HCT116 (cell line): ENCODE results near the gene NEDD4. TPM values are rescaled to one million over a fixed set of nuclear protein-coding genes. Genes with fewer than 3 reads are reported as not detected.
A peak's percentile ranks its signal among the peaks of the same experiment; 100 is the strongest.

Source experiments
- ATAC-seq: fragments of 200-7000 bp; cut with Tn5 transposase; 2 replicates; pipeline ENCODE4 v1.9.1; 2020; ENCODE audit warnings: mild to moderate bottlenecking, moderate library complexity
- BruUV-seq: library from RNA; stranded (reverse); fragments of 400-500 nt; replicated peaks from 2 replicates; lab custom pipeline; 2021; lab: Mats Ljungman, UMichigan
- CTCF ChIA-PET: fragments of 300-600 bp; sonication (Branson Sonifier 250); formaldehyde crosslinking; loops from one replicate; lab custom pipeline; 2021; ENCODE audit warnings: antibody characterized with exemption; lab: Charles Lee
- POLR2A ChIA-PET: fragments of 300-600, 350-600 bp; sonication (Branson Sonifier 250); formaldehyde crosslinking; loops from one replicate; lab custom pipeline; 2021; ENCODE audit warnings: antibody characterized with exemption; lab: Charles Lee
- RAD21 ChIA-PET, 2 experiments: fragments of 300-600 bp; sonication (Branson Sonifier 250); formaldehyde crosslinking; loops; one replicate each; lab custom pipeline; 2023; ENCODE audit warnings: low total read pairs in 2 of 2; ENCODE audit not compliant: uncharacterized antibody in 2 of 2, unreplicated experiment in 2 of 2, low non-redundant PET in 1 of 2; lab: Charles Lee
- DNase-seq: peaks from one replicate; pipeline ENCODE4 v3.0.0-alpha.2; 2010; ENCODE audit warnings: low read depth, low spot score
- H2AFZ ChIP-seq: fragments of 200-600 bp; shearing (Covaris generic), sonication (generic); 2 replicates; pipeline ENCODE4 v1.6.1; 2017; ENCODE audit warnings: low read depth, mixed run types, mixed read lengths, antibody characterized with exemption, low read length; ENCODE audit not compliant: poor library complexity, severe bottlenecking
- H3K27ac ChIP-seq: 2 replicates; pipeline ENCODE4 v1.5.1; 2012; ENCODE audit warnings: low read depth, low read length
- H3K27me3 ChIP-seq: fragments of 200-600 bp; sonication (generic); 2 replicates; pipeline ENCODE4 v1.6.1; 2016; ENCODE audit warnings: mixed run types, low read length, mixed read lengths; ENCODE audit not compliant: insufficient read depth
- H3K36me3 ChIP-seq, 2 experiments: fragments of 200-500 bp in 1 of 2; fragments of 200-600 bp in 1 of 2; sonication (Bioruptor generic) in 1 of 2; sonication (generic) in 1 of 2; 2 replicates each; pipeline versions ENCODE4 v1.5.1 to v1.6.1; 2014 to 2016; ENCODE audit warnings: low read length in 2 of 2, inconsistent platforms in 1 of 2, mixed read lengths in 1 of 2, mixed run types in 1 of 2; ENCODE audit not compliant: insufficient read depth in 2 of 2, control insufficient read depth in 1 of 2
- H3K4me1 ChIP-seq, 2 experiments: fragments of 200-600 bp in 1 of 2; sonication (generic) in 1 of 2; 2 replicates each; pipeline versions ENCODE4 v1.5.1 to v1.6.1; 2012 to 2017; ENCODE audit warnings: low read length in 2 of 2, inconsistent platforms in 1 of 2, mild to moderate bottlenecking in 1 of 2, mixed read lengths in 1 of 2, mixed run types in 1 of 2, moderate library complexity in 1 of 2; ENCODE audit not compliant: insufficient read depth in 2 of 2, control insufficient read depth in 1 of 2
- H3K4me2 ChIP-seq: fragments of 200-600 bp; sonication (generic); 2 replicates; pipeline ENCODE4 v1.6.1; 2017; ENCODE audit warnings: mixed run types, low read length, mixed read lengths
- H3K4me3 ChIP-seq, 2 experiments: fragments of 200-600 bp in 1 of 2; sonication (generic) in 1 of 2; replicated peaks in 1 of 2; 2 replicates each; pipeline ENCODE4 v1.5.1; 2011 to 2016; ENCODE audit warnings: low read length in 2 of 2, control low read depth in 1 of 2, low read depth in 1 of 2, mild to moderate bottlenecking in 1 of 2, mixed read lengths in 1 of 2, mixed run types in 1 of 2
- H3K79me2 ChIP-seq: fragments of 200-600 bp; sonication (generic); 2 replicates; pipeline ENCODE4 v1.6.1; 2017; ENCODE audit warnings: mild to moderate bottlenecking, mixed run types, low read length, moderate library complexity, mixed read lengths; ENCODE audit not compliant: insufficient read depth
- H3K9ac ChIP-seq: fragments of 200-600 bp; sonication (generic); 2 replicates; pipeline ENCODE4 v1.6.1; 2016; ENCODE audit warnings: low read length, mixed read lengths
- H3K9me2 ChIP-seq: fragments of 200-600 bp; sonication (generic), shearing (Covaris generic); 2 replicates; pipeline ENCODE4 v1.6.1; 2017; ENCODE audit warnings: mixed run types, mild to moderate bottlenecking, moderate library complexity; ENCODE audit not compliant: insufficient read depth
- H3K9me3 ChIP-seq, 2 experiments: fragments of 200-500 bp in 1 of 2; fragments of 200-600 bp in 1 of 2; sonication (Bioruptor generic) in 1 of 2; sonication (generic) in 1 of 2; 2 replicates each; pipeline ENCODE4 v1.6.1; 2014 to 2017; ENCODE audit warnings: low read length in 2 of 2, mixed read lengths in 2 of 2, inconsistent platforms in 1 of 2, low read depth in 1 of 2, mild to moderate bottlenecking in 1 of 2, mixed run types in 1 of 2, moderate library complexity in 1 of 2; ENCODE audit not compliant: control insufficient read depth in 1 of 2, insufficient read depth in 1 of 2
- H4K20me1 ChIP-seq: fragments of 200-600 bp; sonication (generic), shearing (Covaris generic); 2 replicates; pipeline ENCODE4 v1.6.1; 2017; ENCODE audit warnings: mixed run types, mild to moderate bottlenecking, moderate library complexity; ENCODE audit not compliant: insufficient read depth
- CEBPB ChIP-seq: IDR thresholded peaks from 2 replicates; pipeline ENCODE4 v1.6.1; 2012; ENCODE audit warnings: low read depth
- EGR1 ChIP-seq: IDR thresholded peaks from 2 replicates; pipeline ENCODE4 v1.6.1; 2012; ENCODE audit warnings: low read depth
- EZH2 ChIP-seq: fragments of 200-600 bp; sonication (generic); IDR thresholded peaks from 2 replicates; pipeline ENCODE4 v1.6.1; 2017; ENCODE audit warnings: antibody characterized with exemption, mixed run types
- FOSL1 ChIP-seq: IDR thresholded peaks from 2 replicates; pipeline ENCODE4 v1.6.1; 2012; ENCODE audit warnings: low read depth
- JUND ChIP-seq: IDR thresholded peaks from 2 replicates; pipeline ENCODE4 v1.6.1; 2012
- POLR2A ChIP-seq: IDR thresholded peaks from 2 replicates; pipeline ENCODE4 v1.7.0; 2011; ENCODE audit warnings: borderline replicate concordance; ENCODE audit not compliant: insufficient read depth, insufficient read length; ENCODE audit errors: extremely low read depth
- POLR2AphosphoS5 ChIP-seq: IDR thresholded peaks from 2 replicates; pipeline ENCODE4 v1.6.1; 2011; ENCODE audit warnings: mild to moderate bottlenecking, low read depth, low read length, moderate library complexity
- RAD21 ChIP-seq: IDR thresholded peaks from 2 replicates; pipeline ENCODE4 v1.6.1; 2012; ENCODE audit warnings: low read depth, mild to moderate bottlenecking
- SIN3A ChIP-seq: IDR thresholded peaks from 2 replicates; pipeline ENCODE4 v1.6.1; 2012; ENCODE audit warnings: low read depth
- SP1 ChIP-seq: IDR thresholded peaks from 2 replicates; pipeline ENCODE4 v1.6.1; 2012; ENCODE audit warnings: low read depth
- TCF7L2 ChIP-seq: IDR thresholded peaks from 2 replicates; pipeline ENCODE4 v1.7.0; 2011; ENCODE audit warnings: borderline replicate concordance, inconsistent platforms; ENCODE audit not compliant: insufficient read depth, insufficient read length; ENCODE audit errors: extremely low read depth
- ZNF274 ChIP-seq: fragments of 200-500 bp; sonication (Bioruptor generic); IDR thresholded peaks from 2 replicates; pipeline ENCODE4 v1.6.1; 2014; ENCODE audit warnings: mild to moderate bottlenecking, low read depth, low read length, inconsistent platforms
- intact Hi-C: fragments of 100-400 bp; cut with micrococcal nuclease; formaldehyde crosslinking; loops from 2 replicates; pipeline ENCODE4 v1.10.0; 2022
- total RNA-seq: library from RNA; stranded (reverse); gene quantifications from one replicate; pipeline ENCODE4 v1.2.1, GENCODE V29; 2021; ENCODE audit not compliant: unreplicated experiment
- TF ChIP-seq, protein P1 (sequence below): IDR thresholded peaks from 2 replicates; pipeline ENCODE4 v1.6.1; 2012
- TF ChIP-seq, protein P2 (sequence below): IDR thresholded peaks from 2 replicates; pipeline ENCODE4 v1.6.1; 2012; ENCODE audit warnings: low read depth
- TF ChIP-seq, protein P3 (sequence below): IDR thresholded peaks from 2 replicates; pipeline ENCODE4 v1.6.1; 2011; ENCODE audit warnings: mild to moderate bottlenecking, low read length, moderate library complexity; ENCODE audit not compliant: insufficient replicate concordance; ENCODE audit errors: extremely low read depth

NEDD4 gene
- total RNA-seq, 1 experiment from 2014 or later, result 13.7 TPM

DNA sequence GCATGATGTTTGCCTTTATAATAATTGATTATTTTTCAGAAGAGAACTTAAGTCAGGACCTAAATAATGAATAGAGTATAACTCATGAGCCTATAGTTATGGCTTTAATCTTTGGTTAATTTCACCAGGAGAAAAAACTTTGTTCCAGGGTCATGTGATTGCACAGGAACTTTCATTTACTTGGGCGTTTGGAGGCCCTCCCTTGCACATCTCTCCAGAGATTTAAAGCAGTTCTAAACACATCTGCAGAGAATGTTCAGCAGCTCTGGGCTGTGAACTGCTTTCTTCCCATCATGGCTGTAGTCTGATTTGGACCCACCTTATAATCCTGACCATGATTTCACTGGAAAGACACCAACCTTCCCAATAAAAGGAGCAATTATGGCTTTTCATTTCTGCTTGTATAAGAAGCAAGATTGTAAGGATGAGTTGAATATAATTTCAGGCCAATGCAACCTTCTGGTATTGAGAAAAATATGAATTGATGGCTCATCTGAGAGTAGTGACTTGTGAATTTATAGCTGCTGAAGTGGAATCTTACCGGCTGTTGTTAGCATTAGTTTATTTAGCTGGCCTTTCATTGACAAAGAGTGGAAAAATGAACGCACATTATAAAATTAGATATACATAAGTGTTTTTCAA, 169.6 kb downstream of the NEDD4 start:
- no peaks in the 10 kb centered on the region for H3K36me3 ChIP-seq
- intact Hi-C loops, result no loop called here
- ATAC-seq, result no peak
- H3K4me3 ChIP-seq, result no peak overlapping the region
- H3K9ac ChIP-seq, result no peak overlapping the region
- ChIA-PET POLR2A (no interaction called here), RAD21 (no interaction called here), CTCF (no interaction called here)
- TSS peak; percentile 19 for BruUV-seq
- H3K27ac ChIP-seq, result no peak overlapping the region
- H3K27me3 ChIP-seq, result no peaks in the 10 kb centered on the region
- no peaks in the 10 kb centered on the region for H3K79me2 ChIP-seq
- no peak for DNase-seq
- no peaks in the 10 kb centered on the region for H4K20me1 ChIP-seq
- no peaks in the 10 kb centered on the region for H3K4me1 ChIP-seq
- H3K9me3 ChIP-seq, result no peaks in the 10 kb centered on the region
- no peaks in the 10 kb centered on the region for H3K9me2 ChIP-seq
- H2AFZ ChIP-seq, result no peak overlapping the region
- no peak overlapping the region for H3K4me2 ChIP-seq
- TF ChIP-seq EZH2, result no peak
- TF ChIP-seq, protein P1, sequence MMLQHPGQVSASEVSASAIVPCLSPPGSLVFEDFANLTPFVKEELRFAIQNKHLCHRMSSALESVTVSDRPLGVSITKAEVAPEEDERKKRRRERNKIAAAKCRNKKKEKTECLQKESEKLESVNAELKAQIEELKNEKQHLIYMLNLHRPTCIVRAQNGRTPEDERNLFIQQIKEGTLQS, result no peak
- TF ChIP-seq, protein P2, sequence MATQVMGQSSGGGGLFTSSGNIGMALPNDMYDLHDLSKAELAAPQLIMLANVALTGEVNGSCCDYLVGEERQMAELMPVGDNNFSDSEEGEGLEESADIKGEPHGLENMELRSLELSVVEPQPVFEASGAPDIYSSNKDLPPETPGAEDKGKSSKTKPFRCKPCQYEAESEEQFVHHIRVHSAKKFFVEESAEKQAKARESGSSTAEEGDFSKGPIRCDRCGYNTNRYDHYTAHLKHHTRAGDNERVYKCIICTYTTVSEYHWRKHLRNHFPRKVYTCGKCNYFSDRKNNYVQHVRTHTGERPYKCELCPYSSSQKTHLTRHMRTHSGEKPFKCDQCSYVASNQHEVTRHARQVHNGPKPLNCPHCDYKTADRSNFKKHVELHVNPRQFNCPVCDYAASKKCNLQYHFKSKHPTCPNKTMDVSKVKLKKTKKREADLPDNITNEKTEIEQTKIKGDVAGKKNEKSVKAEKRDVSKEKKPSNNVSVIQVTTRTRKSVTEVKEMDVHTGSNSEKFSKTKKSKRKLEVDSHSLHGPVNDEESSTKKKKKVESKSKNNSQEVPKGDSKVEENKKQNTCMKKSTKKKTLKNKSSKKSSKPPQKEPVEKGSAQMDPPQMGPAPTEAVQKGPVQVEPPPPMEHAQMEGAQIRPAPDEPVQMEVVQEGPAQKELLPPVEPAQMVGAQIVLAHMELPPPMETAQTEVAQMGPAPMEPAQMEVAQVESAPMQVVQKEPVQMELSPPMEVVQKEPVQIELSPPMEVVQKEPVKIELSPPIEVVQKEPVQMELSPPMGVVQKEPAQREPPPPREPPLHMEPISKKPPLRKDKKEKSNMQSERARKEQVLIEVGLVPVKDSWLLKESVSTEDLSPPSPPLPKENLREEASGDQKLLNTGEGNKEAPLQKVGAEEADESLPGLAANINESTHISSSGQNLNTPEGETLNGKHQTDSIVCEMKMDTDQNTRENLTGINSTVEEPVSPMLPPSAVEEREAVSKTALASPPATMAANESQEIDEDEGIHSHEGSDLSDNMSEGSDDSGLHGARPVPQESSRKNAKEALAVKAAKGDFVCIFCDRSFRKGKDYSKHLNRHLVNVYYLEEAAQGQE, result no peak
- TF ChIP-seq FOSL1, result no peak
- no peak for TF ChIP-seq CEBPB
- no peak for TF ChIP-seq SIN3A
- TF ChIP-seq TCF7L2, result no peak
- TF ChIP-seq, protein P3, sequence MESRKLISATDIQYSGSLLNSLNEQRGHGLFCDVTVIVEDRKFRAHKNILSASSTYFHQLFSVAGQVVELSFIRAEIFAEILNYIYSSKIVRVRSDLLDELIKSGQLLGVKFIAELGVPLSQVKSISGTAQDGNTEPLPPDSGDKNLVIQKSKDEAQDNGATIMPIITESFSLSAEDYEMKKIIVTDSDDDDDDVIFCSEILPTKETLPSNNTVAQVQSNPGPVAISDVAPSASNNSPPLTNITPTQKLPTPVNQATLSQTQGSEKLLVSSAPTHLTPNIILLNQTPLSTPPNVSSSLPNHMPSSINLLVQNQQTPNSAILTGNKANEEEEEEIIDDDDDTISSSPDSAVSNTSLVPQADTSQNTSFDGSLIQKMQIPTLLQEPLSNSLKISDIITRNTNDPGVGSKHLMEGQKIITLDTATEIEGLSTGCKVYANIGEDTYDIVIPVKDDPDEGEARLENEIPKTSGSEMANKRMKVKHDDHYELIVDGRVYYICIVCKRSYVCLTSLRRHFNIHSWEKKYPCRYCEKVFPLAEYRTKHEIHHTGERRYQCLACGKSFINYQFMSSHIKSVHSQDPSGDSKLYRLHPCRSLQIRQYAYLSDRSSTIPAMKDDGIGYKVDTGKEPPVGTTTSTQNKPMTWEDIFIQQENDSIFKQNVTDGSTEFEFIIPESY, result no peak
- TF ChIP-seq SP1, result no peak
- no peak for TF ChIP-seq POLR2AphosphoS5
- TF ChIP-seq RAD21, result no peak
- TF ChIP-seq ZNF274, result no peak
- TF ChIP-seq JUND, result no peak
- TF ChIP-seq POLR2A, result no peak
- TF ChIP-seq EGR1, result no peak
